ENCODE data around the gene OR51S1.
"Not testable (repeated sequence)": the region's sequence is repeated elsewhere in the genome, so short reads cannot be mapped to it uniquely, and the experiment has no call there.

Gene OR51S1

DNA sequence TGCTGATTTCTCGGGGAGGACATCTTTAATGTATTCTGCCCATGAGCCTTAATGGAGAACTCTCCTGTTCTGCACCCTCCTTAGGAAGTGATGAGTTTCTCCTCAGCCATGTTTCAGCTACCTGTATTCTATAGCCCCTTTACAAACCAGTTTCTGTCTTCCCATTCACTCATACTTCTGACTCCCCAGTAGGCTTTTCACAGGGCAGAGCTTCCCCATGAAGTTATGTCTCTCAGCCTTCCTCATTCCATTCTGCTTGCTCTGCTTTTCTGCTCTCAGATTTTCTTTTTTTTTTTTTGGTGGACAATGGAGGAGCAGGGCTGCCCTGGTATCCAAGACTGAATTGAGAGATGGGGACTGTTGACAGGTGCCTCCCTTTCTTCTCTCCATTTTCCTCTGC, 40.5 kb downstream of the OR51S1 start:
- DNase-seq (ENCODE audit: low read depth): no peak

DNA sequence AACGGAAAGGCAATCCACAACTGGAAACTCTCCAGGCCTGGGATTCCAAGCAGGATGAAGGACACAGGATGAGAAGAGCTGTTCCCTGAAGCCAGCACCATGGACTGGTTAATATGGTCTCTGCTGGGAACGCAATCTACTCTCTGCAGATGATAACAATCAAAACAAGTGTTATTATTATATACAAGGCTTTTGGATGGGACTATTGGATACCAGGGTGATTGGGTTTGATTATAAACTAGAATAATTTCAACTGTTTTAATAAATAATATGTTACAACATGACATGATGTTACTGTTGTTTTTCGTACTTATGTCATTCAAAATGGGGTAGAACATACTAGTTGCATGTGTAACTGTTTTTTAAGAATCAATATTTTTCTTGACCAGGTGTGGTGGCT, 44.7 kb downstream of the OR51S1 start, which contains the start of gene OR52R1:
TSS of gene OR52R1 (minus strand) at position 101 of the 400 bp plus-strand sequence. CDS start at position 101, 0 bp downstream.
- no peak for DNase-seq (ENCODE audit: low read depth)

GRCh38 chr11:4801316-4801715, 47.7 kb downstream of the OR51S1 start:
- not testable (repeated sequence) for DNase-seq (ENCODE audit: low read depth)

GRCh38 chr11:4798427-4799183, 50.4 kb downstream of the OR51S1 start:
- DNase-seq (ENCODE audit: low read depth): no peak

Data from amniotic epithelial cell (primary cell).